HCT116 (cell line): ENCODE measurements around the gene TFCP2L1.

Source experiments
- JUND ChIP-seq: IDR thresholded peaks from 2 replicates; pipeline ENCODE4 v1.6.1; 2012
- POLR2A ChIP-seq: IDR thresholded peaks from 2 replicates; pipeline ENCODE4 v1.7.0; 2011; ENCODE audit warnings: borderline replicate concordance; ENCODE audit not compliant: insufficient read depth, insufficient read length; ENCODE audit errors: extremely low read depth
- RAD21 ChIP-seq: IDR thresholded peaks from 2 replicates; pipeline ENCODE4 v1.6.1; 2012; ENCODE audit warnings: low read depth, mild to moderate bottlenecking
- SIN3A ChIP-seq: IDR thresholded peaks from 2 replicates; pipeline ENCODE4 v1.6.1; 2012; ENCODE audit warnings: low read depth
- TF ChIP-seq, protein P1 (sequence below), 3 experiments: fragments of 200-600 bp in 1 of 3; sonication (generic) in 1 of 3; IDR thresholded peaks in 2 of 3; conservative IDR thresholded peaks in 1 of 3; 2 replicates each; pipeline ENCODE4 v1.5.1; 2012 to 2017; ENCODE audit warnings: low read depth in 2 of 3, low read length in 2 of 3, antibody characterized with exemption in 1 of 3, borderline replicate concordance in 1 of 3, control low read depth in 1 of 3, mild to moderate bottlenecking in 1 of 3, mixed read lengths in 1 of 3, mixed run types in 1 of 3, moderate library complexity in 1 of 3; ENCODE audit not compliant: insufficient read depth in 1 of 3
- TF ChIP-seq, protein P2 (sequence below): IDR thresholded peaks from 2 replicates; pipeline ENCODE4 v1.6.1; 2011; ENCODE audit warnings: mild to moderate bottlenecking, low read length, moderate library complexity; ENCODE audit not compliant: insufficient replicate concordance; ENCODE audit errors: extremely low read depth

DNA sequence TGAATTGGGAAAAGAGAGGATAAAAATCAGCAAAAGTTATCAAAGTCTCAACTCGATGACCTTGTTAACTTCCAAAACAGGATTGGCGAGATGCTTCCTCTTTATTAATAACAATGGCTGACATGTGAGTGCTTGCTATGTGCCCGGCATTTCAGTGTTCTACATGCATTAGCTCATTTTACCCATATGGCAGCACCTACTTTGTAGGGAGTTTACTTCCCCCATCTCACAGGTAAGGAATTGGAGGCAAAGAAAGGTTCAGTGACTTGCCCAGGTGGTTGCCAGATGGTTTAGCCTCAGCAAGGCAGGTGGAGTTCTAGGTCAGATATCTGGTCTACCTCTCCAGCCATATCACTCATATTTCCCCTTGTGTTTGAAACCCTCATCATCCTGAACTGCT, 12.4 kb downstream of the TFCP2L1 start:
- TF ChIP-seq RAD21: no peak
- TF ChIP-seq, protein P1, sequence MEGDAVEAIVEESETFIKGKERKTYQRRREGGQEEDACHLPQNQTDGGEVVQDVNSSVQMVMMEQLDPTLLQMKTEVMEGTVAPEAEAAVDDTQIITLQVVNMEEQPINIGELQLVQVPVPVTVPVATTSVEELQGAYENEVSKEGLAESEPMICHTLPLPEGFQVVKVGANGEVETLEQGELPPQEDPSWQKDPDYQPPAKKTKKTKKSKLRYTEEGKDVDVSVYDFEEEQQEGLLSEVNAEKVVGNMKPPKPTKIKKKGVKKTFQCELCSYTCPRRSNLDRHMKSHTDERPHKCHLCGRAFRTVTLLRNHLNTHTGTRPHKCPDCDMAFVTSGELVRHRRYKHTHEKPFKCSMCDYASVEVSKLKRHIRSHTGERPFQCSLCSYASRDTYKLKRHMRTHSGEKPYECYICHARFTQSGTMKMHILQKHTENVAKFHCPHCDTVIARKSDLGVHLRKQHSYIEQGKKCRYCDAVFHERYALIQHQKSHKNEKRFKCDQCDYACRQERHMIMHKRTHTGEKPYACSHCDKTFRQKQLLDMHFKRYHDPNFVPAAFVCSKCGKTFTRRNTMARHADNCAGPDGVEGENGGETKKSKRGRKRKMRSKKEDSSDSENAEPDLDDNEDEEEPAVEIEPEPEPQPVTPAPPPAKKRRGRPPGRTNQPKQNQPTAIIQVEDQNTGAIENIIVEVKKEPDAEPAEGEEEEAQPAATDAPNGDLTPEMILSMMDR (IDR thresholded peaks at IDR 0.05 in 2 of 3, conservative IDR thresholded peaks at IDR 0.05 in 1 of 3; ENCODE audit: borderline replicate concordance in 1 of 3, insufficient read depth in 1 of 3, low read depth in 2 of 3, low read length in 2 of 3): no peak
- no peak for TF ChIP-seq JUND
- TF ChIP-seq, protein P2, sequence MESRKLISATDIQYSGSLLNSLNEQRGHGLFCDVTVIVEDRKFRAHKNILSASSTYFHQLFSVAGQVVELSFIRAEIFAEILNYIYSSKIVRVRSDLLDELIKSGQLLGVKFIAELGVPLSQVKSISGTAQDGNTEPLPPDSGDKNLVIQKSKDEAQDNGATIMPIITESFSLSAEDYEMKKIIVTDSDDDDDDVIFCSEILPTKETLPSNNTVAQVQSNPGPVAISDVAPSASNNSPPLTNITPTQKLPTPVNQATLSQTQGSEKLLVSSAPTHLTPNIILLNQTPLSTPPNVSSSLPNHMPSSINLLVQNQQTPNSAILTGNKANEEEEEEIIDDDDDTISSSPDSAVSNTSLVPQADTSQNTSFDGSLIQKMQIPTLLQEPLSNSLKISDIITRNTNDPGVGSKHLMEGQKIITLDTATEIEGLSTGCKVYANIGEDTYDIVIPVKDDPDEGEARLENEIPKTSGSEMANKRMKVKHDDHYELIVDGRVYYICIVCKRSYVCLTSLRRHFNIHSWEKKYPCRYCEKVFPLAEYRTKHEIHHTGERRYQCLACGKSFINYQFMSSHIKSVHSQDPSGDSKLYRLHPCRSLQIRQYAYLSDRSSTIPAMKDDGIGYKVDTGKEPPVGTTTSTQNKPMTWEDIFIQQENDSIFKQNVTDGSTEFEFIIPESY: no peak
- TF ChIP-seq POLR2A: no peak
- no peak for TF ChIP-seq SIN3A
